Uterus (tissue), 4 donors: ENCODE results near the gene CABCOCO1. TPM values are rescaled to one million over a fixed set of nuclear protein-coding genes. Genes with fewer than 3 reads are reported as not detected.

Source experiments
- DNase-seq, 2 donors: peaks; one replicate each; pipeline ENCODE4 v3.0.0-alpha.2; 2019 to 2020
- H3K27ac ChIP-seq, 2 donors: fragments of 200-600 bp; sonication (generic); 1 replicate in 1 of 2; 2 replicates in 1 of 2; pipeline ENCODE4 v1.5.1; 2016 to 2018
- H3K27me3 ChIP-seq, 2 donors: fragments of 200-600 bp; sonication (generic); one replicate each; pipeline ENCODE4 v1.5.1; 2018 to 2019; ENCODE audit warnings: control low read depth in 1 of 2
- H3K36me3 ChIP-seq, 2 donors: fragments of 200-600 bp; sonication (generic); one replicate each; pipeline ENCODE4 v1.5.1; 2019; ENCODE audit warnings: control low read depth in 1 of 2
- H3K4me1 ChIP-seq, 2 donors: fragments of 200-600 bp; sonication (generic); one replicate each; pipeline ENCODE4 v1.5.1; 2018 to 2019; ENCODE audit warnings: control low read depth in 1 of 2
- H3K4me3 ChIP-seq, 2 donors: fragments of 200-600 bp; sonication (generic); 1 replicate in 1 of 2; 2 replicates in 1 of 2; pipeline ENCODE4 v1.5.1; 2018 to 2019; ENCODE audit warnings: mild to moderate bottlenecking in 1 of 2
- H3K9me3 ChIP-seq, 2 donors: fragments of 200-600 bp; sonication (generic); one replicate each; pipeline ENCODE4 v1.5.1; 2019; ENCODE audit warnings: control low read depth in 1 of 2
- POLR2A ChIP-seq, 2 donors: fragments of 450-650 bp; IDR thresholded peaks; one replicate each; pipeline ENCODE4 v1.6.1; 2016; ENCODE audit warnings: antibody characterized with exemption in 2 of 2, mild to moderate bottlenecking in 1 of 2, moderate library complexity in 1 of 2
- intact Hi-C: fragments of 100-400 bp; cut with DNase I; formaldehyde crosslinking; loops from one replicate; pipeline ENCODE4 v1.15.1; 2023; ENCODE audit warnings: low total_unique reads
- total RNA-seq, 4 donors: library from RNA; depleted of rRNA in 3 of 4; stranded (reverse); fragments of >200 nt in 3 of 4; gene quantifications; one replicate each; pipeline versions ENCODE4 v1.1.0 to v1.2.4, GENCODE V29; 2014 to 2023
- TF ChIP-seq, protein P1 (sequence below), 4 experiments: fragments of 200-600 bp in 2 of 4; fragments of 450-650 bp in 2 of 4; sonication (generic) in 2 of 4; IDR thresholded peaks; one replicate each; pipeline ENCODE4 v1.5.1; 2016 to 2019; ENCODE audit warnings: antibody characterized with exemption in 4 of 4, mild to moderate bottlenecking in 2 of 4, moderate library complexity in 1 of 4
- donor health status: DM: yes; HTN: yes; CAD: no.

Gene CABCOCO1
- total RNA-seq, 4 donors from 2014 or later = 1.9 to 6.7 TPM; not detected in 2

DNA sequence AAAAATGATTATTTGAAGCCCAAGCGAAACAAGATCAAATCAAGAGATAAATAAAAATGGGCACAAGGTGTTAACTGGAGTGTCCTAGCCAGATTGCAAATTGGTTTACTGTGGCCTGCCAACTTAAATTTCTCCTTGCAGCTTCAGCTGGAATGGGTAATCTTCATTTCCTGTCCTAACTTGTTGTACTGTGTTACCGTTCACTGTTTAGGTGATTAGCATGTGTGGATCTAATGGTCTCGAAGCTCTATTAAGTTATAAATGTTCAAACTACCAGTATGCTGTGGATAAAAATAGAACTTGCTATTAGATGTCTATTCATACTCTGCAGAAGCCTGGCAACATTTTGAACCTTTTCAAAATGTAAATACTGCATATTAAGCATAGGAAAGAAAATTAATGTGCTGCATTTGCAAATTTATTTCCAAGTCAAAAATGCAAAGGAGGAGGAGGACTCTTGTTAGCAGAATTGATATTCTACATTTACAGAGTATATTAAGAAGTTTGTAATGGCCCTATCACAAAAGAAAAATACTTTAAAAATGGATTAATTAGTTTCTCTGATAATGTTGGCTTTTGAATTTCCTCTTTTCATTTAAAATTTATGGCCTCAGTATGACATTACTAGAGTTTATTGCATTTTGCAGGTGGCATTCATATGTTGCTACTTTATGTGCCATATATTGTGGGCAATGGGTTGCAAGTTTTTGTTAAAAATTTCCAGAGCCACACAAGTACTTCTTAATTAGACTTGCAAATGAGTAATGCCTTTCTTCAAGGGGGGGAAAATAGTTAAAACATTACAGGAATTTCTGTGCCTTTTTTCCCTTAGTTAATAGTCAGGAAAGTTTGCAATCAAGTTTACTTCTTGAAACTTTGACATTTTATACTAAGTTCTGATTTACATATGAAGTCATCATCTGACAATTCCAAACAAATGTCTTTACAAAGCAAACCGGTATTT, 92.1 kb downstream of the CABCOCO1 start:
- Histone ChIP-seq H3K4me3 (no peak overlapping the region), H3K9me3 (no peaks in the 10 kb centered on the region), H3K36me3 (no peaks in the 10 kb centered on the region), H3K27ac (no peak overlapping the region), H3K27me3 (no peaks in the 10 kb centered on the region), H3K4me1 (no peaks in the 10 kb centered on the region)
- intact Hi-C loops = no loop called here
- TF ChIP-seq POLR2A (IDR thresholded peaks at IDR 0.05) = no peak
- TF ChIP-seq, protein P1, sequence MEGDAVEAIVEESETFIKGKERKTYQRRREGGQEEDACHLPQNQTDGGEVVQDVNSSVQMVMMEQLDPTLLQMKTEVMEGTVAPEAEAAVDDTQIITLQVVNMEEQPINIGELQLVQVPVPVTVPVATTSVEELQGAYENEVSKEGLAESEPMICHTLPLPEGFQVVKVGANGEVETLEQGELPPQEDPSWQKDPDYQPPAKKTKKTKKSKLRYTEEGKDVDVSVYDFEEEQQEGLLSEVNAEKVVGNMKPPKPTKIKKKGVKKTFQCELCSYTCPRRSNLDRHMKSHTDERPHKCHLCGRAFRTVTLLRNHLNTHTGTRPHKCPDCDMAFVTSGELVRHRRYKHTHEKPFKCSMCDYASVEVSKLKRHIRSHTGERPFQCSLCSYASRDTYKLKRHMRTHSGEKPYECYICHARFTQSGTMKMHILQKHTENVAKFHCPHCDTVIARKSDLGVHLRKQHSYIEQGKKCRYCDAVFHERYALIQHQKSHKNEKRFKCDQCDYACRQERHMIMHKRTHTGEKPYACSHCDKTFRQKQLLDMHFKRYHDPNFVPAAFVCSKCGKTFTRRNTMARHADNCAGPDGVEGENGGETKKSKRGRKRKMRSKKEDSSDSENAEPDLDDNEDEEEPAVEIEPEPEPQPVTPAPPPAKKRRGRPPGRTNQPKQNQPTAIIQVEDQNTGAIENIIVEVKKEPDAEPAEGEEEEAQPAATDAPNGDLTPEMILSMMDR (IDR thresholded peaks at IDR 0.05) = no peak
- no peak for DNase-seq

DNA sequence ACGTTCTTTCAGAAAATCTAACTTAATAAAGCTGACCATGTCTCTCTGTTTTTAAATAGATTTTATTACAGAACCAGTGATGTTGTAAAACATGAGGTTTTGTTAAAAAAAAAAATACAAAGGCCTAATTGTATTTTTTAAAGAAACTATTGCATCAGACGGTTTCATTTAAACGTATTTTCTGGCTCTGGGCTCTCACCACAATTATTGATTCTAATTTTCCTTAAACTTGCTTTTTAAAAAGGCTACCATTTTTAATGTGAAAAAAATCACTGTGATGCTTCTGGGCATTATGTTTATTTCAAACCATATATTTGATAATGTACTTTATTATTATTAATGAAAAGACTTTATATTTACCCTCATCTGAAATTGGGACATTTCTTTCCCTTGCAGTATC, 94.3 kb downstream of the CABCOCO1 start:
- Histone ChIP-seq H3K4me1 (no peaks in the 10 kb centered on the region), H3K27ac (no peak overlapping the region), H3K36me3 (no peaks in the 10 kb centered on the region), H3K27me3 (no peaks in the 10 kb centered on the region), H3K4me3 (no peak overlapping the region), H3K9me3 (no peaks in the 10 kb centered on the region)
- no peak for TF ChIP-seq POLR2A (IDR thresholded peaks at IDR 0.05)
- TF ChIP-seq, protein P1 (IDR thresholded peaks at IDR 0.05) = no peak
- DNase-seq = no peak
- intact Hi-C loops = no loop called here

DNA sequence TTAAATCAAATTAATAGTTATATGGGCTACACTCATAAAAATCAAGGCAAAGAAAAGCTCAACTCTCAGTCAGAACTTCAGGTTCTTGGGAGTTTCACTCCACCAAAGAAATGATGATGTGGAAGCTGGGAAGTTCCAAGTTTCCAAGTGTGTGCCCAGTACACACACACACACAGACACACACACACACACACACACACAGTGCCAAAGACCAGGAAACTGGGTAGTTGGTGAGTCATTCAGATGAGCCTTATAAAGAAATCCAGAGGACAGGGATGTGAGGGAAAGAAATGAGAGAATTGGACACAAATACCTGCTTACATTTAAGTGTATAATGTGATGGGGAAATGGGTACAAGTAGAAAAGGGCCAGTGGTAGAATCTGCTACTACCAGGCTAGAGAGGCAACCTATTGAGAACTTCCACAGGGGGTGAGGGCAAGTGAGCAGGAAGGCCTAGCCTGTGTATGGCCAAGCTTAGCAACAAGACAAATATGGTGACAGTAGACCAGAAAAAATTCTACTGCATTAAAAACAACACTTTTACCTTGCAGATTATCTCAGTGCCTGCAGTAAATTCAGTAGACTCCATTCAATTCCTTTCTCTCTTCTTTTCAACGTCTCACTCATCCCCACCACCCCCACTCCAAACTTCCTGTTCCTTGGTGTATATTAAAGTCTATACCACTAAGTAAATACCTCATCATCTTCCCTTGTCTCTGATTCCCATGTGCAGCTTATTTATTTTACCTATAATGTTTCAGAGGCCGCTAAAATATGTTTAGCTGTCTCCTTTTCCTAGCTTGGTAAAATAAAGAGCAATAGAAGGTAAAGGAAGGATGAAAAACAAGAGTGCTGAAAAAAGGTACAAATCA, 95.0 kb downstream of the CABCOCO1 start:
- Histone ChIP-seq H3K36me3 (no peaks in the 10 kb centered on the region), H3K4me3 (no peak overlapping the region), H3K9me3 (no peaks in the 10 kb centered on the region), H3K4me1 (no peaks in the 10 kb centered on the region), H3K27ac (no peak overlapping the region), H3K27me3 (no peaks in the 10 kb centered on the region)
- DNase-seq = no peak
- intact Hi-C loops = no loop called here
- TF ChIP-seq, protein P1 (IDR thresholded peaks at IDR 0.05) = no peak
- no peak for TF ChIP-seq POLR2A (IDR thresholded peaks at IDR 0.05)

DNA sequence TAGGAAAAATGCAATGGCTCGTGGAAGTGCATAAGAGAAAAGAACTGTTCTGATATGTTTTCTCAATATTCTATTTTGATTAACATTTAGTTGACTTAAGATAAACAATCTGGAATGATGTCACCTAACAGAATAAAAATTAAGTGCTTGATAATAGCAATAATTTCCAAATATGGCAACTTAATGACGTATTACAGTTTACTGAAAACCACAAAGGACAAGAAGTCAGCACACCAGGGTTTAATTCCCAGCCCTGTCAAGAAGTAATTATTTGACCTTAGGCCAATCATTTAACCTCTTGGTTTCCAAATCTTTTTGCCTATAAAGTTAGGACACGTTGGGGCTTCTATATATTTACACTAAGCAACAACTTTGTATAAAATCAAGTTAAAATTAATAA, 95.7 kb downstream of the CABCOCO1 start:
- Histone ChIP-seq H3K9me3 (no peaks in the 10 kb centered on the region), H3K36me3 (no peaks in the 10 kb centered on the region), H3K27me3 (no peaks in the 10 kb centered on the region), H3K4me1 (no peaks in the 10 kb centered on the region), H3K4me3 (no peak overlapping the region), H3K27ac (no peak overlapping the region)
- TF ChIP-seq, protein P1 (IDR thresholded peaks at IDR 0.05) = no peak
- no peak for TF ChIP-seq POLR2A (IDR thresholded peaks at IDR 0.05)
- intact Hi-C loops = no loop called here
- no peak for DNase-seq
